Loucy (cell line): ENCODE data around the gene NDUFS4.

Experiments used
- H2AFZ ChIP-seq: fragments of 200-600 bp; sonication (generic); 2 replicates; pipeline ENCODE4 v1.6.0; 2016; ENCODE audit warnings: antibody characterized with exemption, mild to moderate bottlenecking, low read length, moderate library complexity
- H3F3A ChIP-seq: fragments of 200-600 bp; 2 replicates; pipeline ENCODE4 v1.6.0; 2016; ENCODE audit warnings: antibody characterized with exemption, low read depth, mild to moderate bottlenecking
- H3K27me3 ChIP-seq: fragments of 200-600 bp; sonication (generic); 2 replicates; pipeline ENCODE4 v1.6.1; 2014; ENCODE audit warnings: low read length, mild to moderate bottlenecking; ENCODE audit not compliant: insufficient read depth, poor library complexity, severe bottlenecking
- H3K36me3 ChIP-seq: fragments of 200-600 bp; sonication (generic); 2 replicates; pipeline ENCODE4 v1.6.1; 2016; ENCODE audit warnings: low read length; ENCODE audit not compliant: insufficient read depth
- H3K4me1 ChIP-seq: fragments of 200-600 bp; sonication (generic); 2 replicates; pipeline ENCODE4 v1.5.1; 2014; ENCODE audit warnings: low read length, mild to moderate bottlenecking; ENCODE audit not compliant: insufficient read depth, poor library complexity, severe bottlenecking
- H3K4me2 ChIP-seq: fragments of 200-600 bp; sonication (generic); 2 replicates; pipeline ENCODE4 v1.6.0; 2014; ENCODE audit warnings: antibody characterized with exemption, low read length, low read depth, mild to moderate bottlenecking; ENCODE audit not compliant: poor library complexity, severe bottlenecking
- H3K4me3 ChIP-seq: fragments of 200-600 bp; sonication (generic); 2 replicates; pipeline ENCODE4 v1.5.1; 2014; ENCODE audit warnings: low read length, mild to moderate bottlenecking, mixed read lengths; ENCODE audit not compliant: poor library complexity, severe bottlenecking
- H3K79me2 ChIP-seq: fragments of 200-600 bp; sonication (generic); 2 replicates; pipeline ENCODE4 v1.6.1; 2014; ENCODE audit warnings: low read length; ENCODE audit not compliant: insufficient read depth
- H3K9ac ChIP-seq: fragments of 200-600 bp; sonication (generic); 2 replicates; pipeline ENCODE4 v1.6.0; 2014; ENCODE audit warnings: mild to moderate bottlenecking, low read depth, low read length, moderate library complexity; ENCODE audit not compliant: poor library complexity, severe bottlenecking
- H3K9me2 ChIP-seq: fragments of 200-600 bp; sonication (generic); replicated peaks from 2 replicates; pipeline ENCODE4 v1.6.1; 2016; ENCODE audit warnings: low read depth, low read length, mixed read lengths
- H3K9me3 ChIP-seq: fragments of 200-600 bp; sonication (generic); 2 replicates; pipeline ENCODE4 v1.6.1; 2014; ENCODE audit warnings: mild to moderate bottlenecking, antibody characterized with exemption, low read length, low read depth; ENCODE audit not compliant: insufficient read depth
- H4K20me1 ChIP-seq: fragments of 200-600 bp; sonication (generic); 2 replicates; pipeline ENCODE4 v1.6.0; 2014; ENCODE audit warnings: antibody characterized with exemption, low read length, mild to moderate bottlenecking; ENCODE audit not compliant: insufficient read depth, poor library complexity, severe bottlenecking
- EZH2phosphoT487 ChIP-seq: fragments of 200-600 bp; IDR thresholded peaks from 2 replicates; pipeline ENCODE4 v1.6.1; 2018; ENCODE audit warnings: antibody characterized with exemption, mild to moderate bottlenecking, moderate library complexity, borderline replicate concordance
- TF ChIP-seq, protein P1 (sequence below): fragments of 200-600 bp; sonication (generic); conservative IDR thresholded peaks from 2 replicates; pipeline ENCODE4 v1.5.1; 2014; ENCODE audit warnings: mild to moderate bottlenecking, antibody characterized with exemption, low read length

Gene NDUFS4

DNA sequence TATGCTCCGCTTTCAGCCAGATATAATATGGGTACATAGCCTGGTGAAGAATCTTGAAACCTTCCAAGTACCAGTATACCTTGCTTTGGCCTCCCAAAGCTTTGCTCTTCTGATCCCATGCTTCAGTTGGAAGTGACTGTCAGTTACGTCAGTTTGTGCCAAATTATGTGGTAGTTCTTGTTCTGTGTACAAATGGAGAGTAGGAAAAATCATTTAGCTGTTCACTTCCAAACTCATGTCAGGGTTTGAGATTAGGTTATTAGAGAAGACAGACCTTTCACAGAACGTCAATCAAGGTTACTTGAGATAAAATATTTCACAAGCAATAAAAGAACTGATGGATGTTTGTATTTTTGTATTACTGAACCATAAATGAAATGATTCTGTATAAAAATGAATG, 117.2 kb downstream of the NDUFS4 start:
- Histone ChIP-seq H3K9ac (no peak overlapping the region), H2AFZ (no peak overlapping the region), H3K4me3 (no peak overlapping the region), H3K4me2 (no peak overlapping the region), H3K9me3 (no peaks in the 10 kb centered on the region), H3F3A (no peaks in the 10 kb centered on the region), H4K20me1 (no peaks in the 10 kb centered on the region), H3K27me3 (no peaks in the 10 kb centered on the region), H3K9me2 (no peaks in the 10 kb centered on the region), H3K36me3 (no peaks in the 10 kb centered on the region; the same call in 1 of the 2 replicates), H3K4me1 (peaks cover 3% of the 10 kb centered on the region), H3K79me2 (no peaks in the 10 kb centered on the region)
- TF ChIP-seq EZH2phosphoT487: no peak
- TF ChIP-seq, protein P1, sequence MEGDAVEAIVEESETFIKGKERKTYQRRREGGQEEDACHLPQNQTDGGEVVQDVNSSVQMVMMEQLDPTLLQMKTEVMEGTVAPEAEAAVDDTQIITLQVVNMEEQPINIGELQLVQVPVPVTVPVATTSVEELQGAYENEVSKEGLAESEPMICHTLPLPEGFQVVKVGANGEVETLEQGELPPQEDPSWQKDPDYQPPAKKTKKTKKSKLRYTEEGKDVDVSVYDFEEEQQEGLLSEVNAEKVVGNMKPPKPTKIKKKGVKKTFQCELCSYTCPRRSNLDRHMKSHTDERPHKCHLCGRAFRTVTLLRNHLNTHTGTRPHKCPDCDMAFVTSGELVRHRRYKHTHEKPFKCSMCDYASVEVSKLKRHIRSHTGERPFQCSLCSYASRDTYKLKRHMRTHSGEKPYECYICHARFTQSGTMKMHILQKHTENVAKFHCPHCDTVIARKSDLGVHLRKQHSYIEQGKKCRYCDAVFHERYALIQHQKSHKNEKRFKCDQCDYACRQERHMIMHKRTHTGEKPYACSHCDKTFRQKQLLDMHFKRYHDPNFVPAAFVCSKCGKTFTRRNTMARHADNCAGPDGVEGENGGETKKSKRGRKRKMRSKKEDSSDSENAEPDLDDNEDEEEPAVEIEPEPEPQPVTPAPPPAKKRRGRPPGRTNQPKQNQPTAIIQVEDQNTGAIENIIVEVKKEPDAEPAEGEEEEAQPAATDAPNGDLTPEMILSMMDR: no peak

DNA sequence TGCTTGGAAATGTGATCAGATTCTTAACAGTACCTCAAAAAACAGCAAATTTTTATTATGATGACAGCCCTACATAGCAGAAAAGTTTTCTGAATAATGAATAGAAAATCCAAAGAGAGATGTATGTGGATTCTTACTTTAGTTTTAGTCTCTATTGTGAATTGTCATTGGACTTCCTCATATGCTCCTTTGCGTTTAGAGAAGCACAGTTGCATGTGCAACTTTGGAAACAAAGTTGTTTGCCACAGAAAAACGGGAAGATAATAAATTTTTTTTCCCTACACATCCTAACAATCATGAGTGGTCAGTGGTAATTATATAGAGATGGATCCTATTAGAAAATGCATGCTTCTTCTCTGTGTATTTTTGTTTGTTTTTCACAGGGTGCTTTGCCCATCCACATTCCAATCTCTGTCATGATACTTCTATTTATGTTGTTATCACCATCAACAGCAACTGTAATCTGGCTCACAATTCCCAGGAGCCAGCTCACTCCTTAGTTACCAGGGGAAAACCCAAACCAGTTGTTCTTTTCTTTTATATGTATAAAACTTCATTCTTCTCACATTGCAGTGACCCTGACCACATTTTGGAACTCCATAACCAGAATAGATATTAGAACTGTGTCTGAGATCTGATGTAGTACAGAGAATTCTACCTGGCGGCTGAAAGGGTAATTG, 118.7 kb downstream of the NDUFS4 start:
- H4K20me1 ChIP-seq: no peaks in the 10 kb centered on the region
- H2AFZ ChIP-seq: no peak overlapping the region
- no peak overlapping the region for H3K4me2 ChIP-seq
- H3K79me2 ChIP-seq: no peaks in the 10 kb centered on the region
- H3K27me3 ChIP-seq: no peaks in the 10 kb centered on the region
- no peaks in the 10 kb centered on the region for H3K9me3 ChIP-seq
- no peaks in the 10 kb centered on the region for H3F3A ChIP-seq
- peaks cover 7% of the 10 kb centered on the region for H3K36me3 ChIP-seq
- H3K9ac ChIP-seq: no peak overlapping the region
- TF ChIP-seq, protein P1: no peak
- no peak for TF ChIP-seq EZH2phosphoT487
- peaks cover 3% of the 10 kb centered on the region for H3K4me1 ChIP-seq
- H3K9me2 ChIP-seq: no peaks in the 10 kb centered on the region
- no peak overlapping the region for H3K4me3 ChIP-seq

DNA sequence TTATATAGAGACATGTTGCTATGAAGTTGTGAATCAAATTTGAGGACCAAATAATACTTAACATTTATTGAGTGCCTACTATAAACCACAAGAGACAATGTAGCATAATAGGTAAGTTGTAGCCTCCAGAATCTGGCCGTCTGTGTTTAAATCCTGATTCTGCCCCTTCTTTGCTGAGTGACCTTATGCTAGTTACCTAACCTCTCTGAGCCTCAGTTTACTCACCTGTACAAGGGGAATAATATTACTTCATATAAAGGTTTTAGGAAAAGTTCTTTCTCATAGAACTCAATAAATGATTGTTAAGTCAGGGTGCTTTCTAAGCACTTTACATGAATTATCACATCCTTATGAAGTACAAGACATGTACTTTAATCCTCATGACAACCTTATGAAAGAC, 120.6 kb downstream of the NDUFS4 start:
- Histone ChIP-seq H4K20me1 (no peaks in the 10 kb centered on the region), H3K9me2 (no peaks in the 10 kb centered on the region), H3K36me3 (peaks cover 7% of the 10 kb centered on the region), H3K4me2 (no peak overlapping the region), H3K4me3 (no peak overlapping the region), H3K9ac (no peak overlapping the region), H3K9me3 (no peaks in the 10 kb centered on the region), H3K27me3 (no peaks in the 10 kb centered on the region), H2AFZ (no peak overlapping the region), H3F3A (no peaks in the 10 kb centered on the region), H3K79me2 (no peaks in the 10 kb centered on the region), H3K4me1 (peaks cover 3% of the 10 kb centered on the region)
- TF ChIP-seq, protein P1: no peak
- TF ChIP-seq EZH2phosphoT487: no peak
